Body of pancreas (tissue), 4 donors: ENCODE results near the gene CYP4F2. TPM values are rescaled to one million over a fixed set of nuclear protein-coding genes. Genes with fewer than 3 reads are reported as not detected.
"Not testable (repeated sequence)": the region's sequence is repeated elsewhere in the genome, so short reads cannot be mapped to it uniquely, and the experiment has no call there.

Source experiments
- ATAC-seq: fragments of 150-250 bp; one replicate; pipeline ENCODE4 v1.9.1; 2016
- DNase-seq, 4 donors: peaks; one replicate each; pipeline ENCODE4 v3.0.0-alpha.2; 2019
- H3K27ac ChIP-seq, 4 donors: fragments of 200-600 bp; sonication (generic); 1 replicate in 3 of 4; 2 replicates in 1 of 4; pipeline versions ENCODE4 v1.5.1 to v1.6.1; 2016 to 2019; ENCODE audit warnings: mild to moderate bottlenecking in 1 of 4, mixed read lengths in 1 of 4, moderate library complexity in 1 of 4
- H3K27me3 ChIP-seq, 2 donors: fragments of 200-600 bp; sonication (generic); one replicate each; pipeline ENCODE4 v1.6.0; 2016; ENCODE audit warnings: mild to moderate bottlenecking in 1 of 2
- H3K36me3 ChIP-seq, 2 donors: fragments of 200-600 bp; sonication (generic); replicated peaks in 1 of 2; 2 replicates each; pipeline ENCODE4 v1.5.1; 2016; ENCODE audit warnings: low read depth in 2 of 2; ENCODE audit not compliant: insufficient read depth in 1 of 2
- H3K4me1 ChIP-seq: fragments of 200-600 bp; sonication (generic); one replicate; pipeline ENCODE4 v1.6.0; 2016
- H3K4me3 ChIP-seq, 2 donors: fragments of 200-600 bp; sonication (generic); 1 replicate in 1 of 2; 2 replicates in 1 of 2; pipeline ENCODE4 v1.5.1; 2016 to 2019
- H3K9me3 ChIP-seq, 3 donors: fragments of 200-600 bp; sonication (generic); 1 replicate in 2 of 3; 2 replicates in 1 of 3; pipeline ENCODE4 v1.5.1; 2016
- CTCF ChIP-seq, 7 experiments: fragments of 450-650 bp in 4 of 7; fragments of 200-600 bp in 3 of 7; sonication (generic) in 3 of 7; IDR thresholded peaks; one replicate each; pipeline ENCODE4 v1.5.1; 2016 to 2019; ENCODE audit warnings: antibody characterized with exemption in 7 of 7
- POLR2A ChIP-seq, 3 donors: fragments of 450-650 bp; IDR thresholded peaks; one replicate each; pipeline ENCODE4 v1.6.1; 2016; ENCODE audit warnings: antibody characterized with exemption in 3 of 3, mild to moderate bottlenecking in 2 of 3
- WGBS, 2 donors: methylation state at CpG; one replicate each; pipeline ENCODE4 v1.1.5; 2017; 5-methylcytosine and 5-hydroxymethylcytosine counted together
- intact Hi-C: fragments of 100-400 bp; cut with DNase I; formaldehyde crosslinking; loops from one replicate; pipeline ENCODE4 v1.15.1; 2023
- total RNA-seq, 2 donors: library from RNA; depleted of rRNA; stranded (reverse); fragments of >200 nt; gene quantifications; one replicate each; pipeline ENCODE4 v1.1.0, GENCODE V29; 2016

Gene CYP4F2
- total RNA-seq, 2 donors from 2014 or later = not detected

- ATAC-seq = no peak
- intact Hi-C loops = no loop called here
- Histone ChIP-seq H3K27ac (no peak overlapping the region), H3K9me3 (no peaks in the 10 kb centered on the region), H3K4me1 (no peaks in the 10 kb centered on the region), H3K36me3 (no peaks in the 10 kb centered on the region), H3K4me3 (no peak overlapping the region), H3K27me3 (no peaks in the 10 kb centered on the region)
- TF ChIP-seq CTCF (IDR thresholded peaks at IDR 0.05) (no peak), POLR2A (IDR thresholded peaks at IDR 0.05) (no peak)
- DNase-seq = no peak
- 34 to 46% methylated on average over 5 of the region's 5 CpGs for WGBS, 2 donors
These were observed 54.5 kb downstream of the CYP4F2 start for GRCh38 chr19:15843203-15843893.

- H3K4me1 ChIP-seq = peaks cover 8% of the 10 kb centered on the region
- TF ChIP-seq CTCF (IDR thresholded peaks at IDR 0.05) (no peak), POLR2A (IDR thresholded peaks at IDR 0.05) (no peak)
- no peak overlapping the region for H3K4me3 ChIP-seq
- no peak for DNase-seq
- no peaks in the 10 kb centered on the region for H3K9me3 ChIP-seq
- no peaks in the 10 kb centered on the region for H3K36me3 ChIP-seq
- H3K27me3 ChIP-seq = no peaks in the 10 kb centered on the region
- no peak overlapping the region for H3K27ac ChIP-seq
- no peak for ATAC-seq
- WGBS, 2 donors = 45 to 58% methylated on average over 7 to 11 of the region's 11 CpGs
- intact Hi-C loops = no loop called here
These were observed 55.9 kb downstream of the CYP4F2 start for GRCh38 chr19:15841875-15842569.

GRCh38 chr19:15840833-15841232 lies 57.0 kb downstream of the CYP4F2 start:
- DNase-seq = no peak
- Histone ChIP-seq H3K36me3 (no peaks in the 10 kb centered on the region), H3K27ac (no peak overlapping the region), H3K9me3 (no peaks in the 10 kb centered on the region), H3K4me3 (no peak overlapping the region), H3K27me3 (no peaks in the 10 kb centered on the region), H3K4me1 (peaks cover 11% of the 10 kb centered on the region)
- no peak for TF ChIP-seq POLR2A (IDR thresholded peaks at IDR 0.05)
- TF ChIP-seq CTCF (IDR thresholded peaks at IDR 0.05) = no peak
- WGBS, 2 donors = 56 to 57% methylated on average over 2 of the region's 2 CpGs
- intact Hi-C loops = no loop called here
- ATAC-seq = no peak

- intact Hi-C loops, H3K9me3 ChIP-seq, H3K36me3 ChIP-seq, H3K4me3 ChIP-seq, ATAC-seq, H3K27ac ChIP-seq, DNase-seq, H3K27me3 ChIP-seq: not testable (repeated sequence)
- H3K4me1 ChIP-seq = peaks cover 16% of the 10 kb centered on the region
- WGBS, 2 donors = 60% methylated on average over 4 of the region's 4 CpGs
These were observed 58.0 kb downstream of the CYP4F2 start for GRCh38 chr19:15839888-15840287.

- DNase-seq = no peak
- 90% methylated on average over 3 of the region's 3 CpGs for WGBS, 2 donors
- Histone ChIP-seq H3K27me3 (no peaks in the 10 kb centered on the region), H3K9me3 (no peaks in the 10 kb centered on the region), H3K4me3 (no peak overlapping the region), H3K36me3 (no peaks in the 10 kb centered on the region), H3K4me1 (peaks cover 16% of the 10 kb centered on the region), H3K27ac (peak overlapping the region in 1 of 4 donors; percentile 100)
- intact Hi-C loops = no loop called here
- TF ChIP-seq POLR2A (IDR thresholded peaks at IDR 0.05) = no peak
- no peak for TF ChIP-seq CTCF (IDR thresholded peaks at IDR 0.05)
- ATAC-seq = no peak
These were observed 59.5 kb downstream of the CYP4F2 start for GRCh38 chr19:15838351-15838750.
